Measurements from ENCODE around the gene ZNF423.

DNA sequence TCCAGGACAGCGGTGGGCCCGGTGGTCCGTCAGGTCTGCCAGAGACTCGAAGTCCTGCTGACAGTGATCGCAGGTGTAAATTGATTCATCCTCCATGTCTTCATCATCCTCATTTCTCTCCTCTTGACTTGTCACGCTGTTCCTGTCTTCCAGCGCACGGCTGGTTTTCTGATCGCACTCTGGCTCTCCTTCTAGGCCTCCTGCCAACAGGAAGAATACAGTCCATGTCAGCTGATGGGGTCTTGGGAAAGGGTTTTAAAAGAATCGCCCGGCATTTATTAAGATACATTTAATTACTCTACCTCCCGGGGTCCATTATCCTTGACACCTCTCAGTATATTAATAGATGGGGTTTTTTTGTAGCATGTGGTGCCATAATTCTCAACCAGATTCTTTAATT, 125.1 kb downstream of the ZNF423 start:
- TF ChIP-seq CTCF (IDR thresholded peaks at IDR 0.05) = no peak
- no peak for TF ChIP-seq POLR2A (IDR thresholded peaks at IDR 0.05)

Measured in lower leg skin (tissue), 3 donors.